GDM1 (cell line): ENCODE results near the gene SKOR2.

Experiments
- DNase-seq: peaks from one replicate; lab custom pipeline; 2025; lab: John Stamatoyannopoulos, UW

Gene SKOR2

DNA sequence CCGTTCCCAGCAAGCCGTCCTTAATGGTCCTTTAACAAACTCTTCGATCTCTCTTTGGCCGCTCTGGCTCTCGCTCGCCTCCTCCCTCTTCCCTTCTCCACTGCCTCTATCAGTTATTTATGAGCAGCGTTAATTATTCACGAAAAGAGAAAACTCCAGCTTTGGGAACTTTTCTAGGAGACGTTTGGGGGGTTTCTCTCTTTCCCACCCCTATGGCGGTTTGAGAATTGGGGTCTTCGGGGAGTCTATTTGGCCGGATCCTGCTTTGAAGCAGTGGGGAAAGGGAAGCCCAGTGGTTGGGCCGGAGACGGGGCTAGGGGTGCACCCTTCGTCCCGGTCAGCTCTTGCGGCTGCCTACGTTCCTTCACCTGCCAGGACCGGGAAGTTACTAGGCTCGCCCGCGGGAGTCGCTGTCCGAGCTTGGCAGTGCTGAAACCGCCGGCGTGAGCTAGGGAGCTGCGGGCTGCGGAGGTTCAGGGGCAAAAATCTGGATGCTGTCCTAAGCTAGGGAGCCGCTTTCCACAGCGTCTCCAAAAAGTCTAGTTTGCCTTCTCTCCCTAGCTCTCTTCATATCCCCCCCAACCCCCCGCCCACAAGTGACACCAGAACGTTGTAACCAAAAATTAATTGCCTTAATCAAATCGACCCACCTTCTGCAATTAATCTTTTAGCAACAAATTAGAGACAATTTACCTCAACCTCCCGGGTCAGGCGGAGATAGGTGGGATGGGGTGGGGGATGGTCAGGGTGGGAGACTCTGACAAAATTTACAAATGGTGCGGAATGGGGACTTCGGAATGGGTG, 8.9 kb upstream of the SKOR2 start:
- DNase-seq: no peak

- DNase-seq: no peak
These were observed 3.0 kb upstream of the SKOR2 start for GRCh38 chr18:47254341-47254939.

GRCh38 chr18:47253101-47253654, 1.7 kb upstream of the SKOR2 start:
- DNase-seq: no peak

DNA sequence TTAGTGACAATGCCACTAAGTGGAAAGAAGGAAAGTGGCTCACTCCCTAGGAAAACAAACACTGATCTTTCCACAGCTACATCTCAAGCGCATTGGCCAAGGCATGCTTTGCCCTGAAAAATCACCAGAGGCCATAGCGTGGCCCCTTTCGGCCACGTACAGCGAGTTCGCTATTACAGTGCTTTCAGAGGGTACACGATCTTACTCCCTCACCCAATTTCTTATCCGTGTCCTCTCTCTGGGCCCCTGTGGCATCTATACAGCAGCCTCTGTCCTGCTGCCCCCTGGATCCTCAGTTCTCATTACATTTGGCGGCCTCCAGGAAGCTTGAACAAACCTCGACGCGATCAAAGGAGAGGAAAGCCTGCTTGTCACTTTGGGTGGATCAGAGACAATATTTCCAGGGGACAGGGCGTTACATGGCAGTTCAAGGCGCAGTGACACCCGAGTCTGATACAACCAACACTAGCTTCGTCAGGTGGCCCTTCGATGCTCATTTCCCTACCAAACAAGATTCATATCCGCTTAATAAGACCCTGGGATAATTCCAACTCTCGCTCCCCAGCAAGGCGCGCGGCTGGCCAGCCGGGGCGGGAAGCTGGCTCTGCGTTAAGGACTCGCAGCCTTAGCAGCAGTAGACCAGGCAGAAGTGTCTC, 941 bp downstream of the SKOR2 start:
- no peak for DNase-seq

- no peak for DNase-seq
These were observed 2.0 kb downstream of the SKOR2 start for GRCh38 chr18:47249314-47249981.

DNA sequence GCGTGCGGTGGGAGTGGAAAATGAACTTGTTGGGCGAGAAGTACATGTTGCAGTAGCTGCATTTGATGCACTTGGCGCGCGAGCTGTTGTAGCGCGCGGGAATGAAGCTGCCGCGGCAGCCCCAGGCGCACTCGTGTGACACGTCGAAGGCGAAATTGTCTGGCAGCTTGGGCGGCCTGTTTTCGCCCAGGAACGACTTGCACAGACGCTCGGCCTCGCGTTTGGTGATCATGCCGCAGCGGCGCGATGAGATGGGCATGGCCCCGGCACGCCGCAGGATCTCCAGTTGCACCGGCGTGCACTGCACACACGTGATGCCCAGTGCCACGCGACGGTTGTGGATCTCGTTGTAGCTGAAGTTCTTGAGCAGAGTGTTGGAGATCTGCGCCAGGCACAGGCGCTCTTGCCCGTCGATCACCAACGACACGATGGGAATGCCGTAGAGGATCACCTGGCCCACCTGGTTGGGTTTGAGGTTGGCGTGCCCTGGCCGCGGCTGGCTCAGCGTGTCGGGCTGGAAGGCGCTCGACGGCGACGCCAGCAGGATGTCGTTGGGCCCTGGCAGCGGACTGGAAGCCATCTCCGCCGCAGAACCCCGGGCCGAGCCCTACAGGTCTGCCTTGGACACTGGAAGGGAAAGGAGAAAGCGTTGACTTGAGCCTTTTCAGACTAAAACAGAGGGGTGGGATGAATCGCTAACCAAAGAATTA, 2.7 kb downstream of the SKOR2 start:
- no peak for DNase-seq

DNA sequence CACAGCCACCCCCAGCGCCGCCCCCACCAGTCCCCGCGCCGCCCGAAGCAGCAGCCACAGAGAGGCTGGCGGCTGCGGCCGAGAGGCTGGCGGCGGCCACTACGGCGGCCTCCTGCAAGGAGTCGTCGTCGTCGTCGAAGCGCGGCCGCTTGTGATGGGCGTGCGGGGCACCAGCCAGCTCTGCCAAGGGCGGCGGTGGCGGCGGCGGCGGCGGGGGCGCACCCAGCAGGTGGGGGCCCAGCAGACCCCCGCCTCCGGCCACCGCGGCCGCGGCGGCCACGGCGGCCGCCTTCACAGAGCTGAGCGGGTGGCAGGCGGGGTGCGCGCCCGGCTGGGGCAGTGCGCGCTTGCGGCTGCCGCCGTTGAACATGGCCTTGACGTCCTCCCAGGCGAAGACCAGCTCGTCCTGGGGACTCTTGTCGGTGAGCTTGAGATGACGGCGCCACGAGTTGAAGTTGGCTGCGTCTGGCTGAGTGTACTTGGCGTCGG, 3.3 kb downstream of the SKOR2 start:
- no peak for DNase-seq

DNA sequence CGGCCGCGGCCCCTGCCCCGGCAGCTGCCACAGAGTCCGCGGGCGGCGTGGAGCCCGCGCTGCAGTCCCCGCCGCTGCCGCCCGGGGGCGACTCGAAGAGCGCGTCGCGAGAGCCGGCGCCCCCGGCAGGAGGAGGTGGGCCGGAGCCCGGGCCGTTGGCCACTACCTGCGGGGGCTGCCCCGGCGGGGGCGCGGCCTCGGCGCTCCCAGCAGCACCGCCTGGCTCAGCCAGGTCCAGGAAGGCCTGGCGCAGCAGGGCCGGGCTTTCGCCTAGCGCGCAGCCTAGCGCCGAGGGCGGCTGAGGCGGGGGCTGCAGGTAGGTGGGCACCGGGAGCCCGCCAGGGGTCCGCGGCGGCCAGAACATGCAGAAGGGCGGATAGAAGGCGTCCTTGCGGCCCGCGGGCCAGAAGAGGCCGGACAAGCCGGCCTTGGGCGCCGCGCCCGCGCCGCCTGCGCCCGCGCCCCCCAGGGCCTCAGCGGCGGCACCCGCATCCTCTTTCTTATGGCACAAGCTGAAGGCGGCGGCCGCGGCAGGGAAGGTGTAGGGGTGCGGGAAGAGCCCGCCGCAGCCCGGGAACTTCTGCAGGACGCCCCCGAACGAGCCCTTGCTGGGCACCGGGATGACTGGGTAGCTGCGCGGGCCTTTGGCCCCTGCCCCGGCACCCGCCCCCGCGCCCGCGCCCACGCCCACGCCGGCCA, 3.9 kb downstream of the SKOR2 start:
- DNase-seq: no peak

GRCh38 chr18:47247036-47247415, 4.4 kb downstream of the SKOR2 start:
- no peak for DNase-seq

DNA sequence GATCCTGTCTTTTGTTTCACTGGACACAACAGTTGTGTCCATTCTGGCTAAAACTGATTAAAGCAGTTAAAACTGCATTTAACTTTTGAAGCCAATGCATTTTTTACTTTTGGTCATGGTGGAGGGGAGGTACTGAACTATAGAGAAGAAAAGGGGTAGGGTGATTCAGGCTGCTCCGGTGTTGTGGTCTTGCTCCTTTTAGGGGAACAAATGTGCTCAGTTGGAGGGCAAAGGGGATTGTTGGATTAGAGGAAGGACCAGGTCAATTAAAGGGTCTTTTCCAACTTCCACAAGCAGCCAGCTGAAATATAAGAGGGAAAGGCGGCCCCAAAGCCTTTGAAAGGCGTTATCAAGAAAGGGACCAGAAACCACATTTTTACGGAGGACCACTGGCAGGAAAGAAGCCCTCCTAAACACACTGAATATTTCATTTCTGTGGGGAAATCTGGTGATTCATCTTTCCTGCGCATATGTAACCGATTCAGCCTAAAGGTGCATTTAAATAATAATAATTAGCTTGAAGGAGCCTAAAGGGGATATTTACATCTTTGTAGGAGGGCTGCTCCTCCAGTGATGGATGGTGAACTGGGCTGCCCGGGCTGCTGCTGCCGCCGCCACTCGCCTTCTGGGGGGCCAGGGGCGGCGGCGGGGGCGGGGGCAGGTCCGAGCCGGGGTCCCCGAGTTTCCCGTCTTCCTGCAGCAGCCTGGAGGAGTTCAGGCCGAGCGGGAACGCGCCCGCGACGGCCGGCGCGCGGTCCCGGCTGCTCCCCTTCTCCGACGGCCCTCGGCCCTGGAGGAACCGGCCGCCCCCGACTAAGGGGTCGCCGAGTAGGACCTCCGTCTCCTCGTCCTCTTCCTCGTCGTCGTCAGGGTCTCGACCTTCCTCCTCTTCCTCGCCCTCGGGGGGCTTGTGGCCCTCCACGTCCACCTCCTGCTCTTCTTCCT, 5.2 kb downstream of the SKOR2 start:
- no peak for DNase-seq

GRCh38 chr18:47244086-47244485, 7.4 kb downstream of the SKOR2 start:
- no peak for DNase-seq

- no peak for DNase-seq
These were observed 16.4 kb downstream of the SKOR2 start for GRCh38 chr18:47235096-47235495.

GRCh38 chr18:47226660-47227059, 24.8 kb downstream of the SKOR2 start:
- no peak for DNase-seq

DNA sequence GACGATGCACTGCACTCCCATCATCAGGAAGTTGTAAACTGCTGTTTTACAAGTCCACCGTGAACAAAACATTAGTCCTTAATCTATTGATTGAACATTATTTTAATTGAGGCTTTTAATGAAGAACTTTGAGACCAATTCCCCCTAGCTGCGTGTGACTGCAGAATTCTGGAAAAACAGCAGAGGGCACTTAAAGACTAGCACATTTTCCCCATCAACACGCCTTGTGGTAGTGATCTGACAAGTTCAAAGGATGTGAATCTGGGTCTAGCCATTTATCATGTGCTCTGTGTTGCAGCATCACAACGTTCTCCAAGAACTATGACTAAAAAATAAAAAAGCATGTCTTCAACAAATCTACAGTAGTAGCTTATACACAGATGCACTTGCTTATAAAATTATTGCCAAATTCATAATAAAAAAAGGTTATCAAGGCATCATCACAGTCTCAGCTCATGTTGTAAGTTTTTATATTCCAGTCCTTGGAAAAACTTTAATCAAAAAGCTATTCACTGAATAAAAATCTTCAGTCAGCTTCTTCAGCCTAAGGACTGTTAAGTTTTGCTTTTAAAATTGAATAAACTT, 35.8 kb downstream of the SKOR2 start:
- DNase-seq: no peak

- DNase-seq: no peak
These were observed 42.3 kb downstream of the SKOR2 start for GRCh38 chr18:47209171-47209570.

GRCh38 chr18:47206945-47207637, 44.4 kb downstream of the SKOR2 start:
- DNase-seq: no peak

GRCh38 chr18:47204908-47205522, 46.4 kb downstream of the SKOR2 start:
- DNase-seq: peak; percentile 22
